Trophoblast cell (in vitro differentiated cells and primary cell): Measurements from ENCODE around the gene RAB6D.

ENCODE experiments used
- DNase-seq, 2 donors: peaks; one replicate each; pipeline ENCODE4 v3.0.0-alpha.2; 2016
- H2AFZ ChIP-seq: 2 replicates; pipeline ENCODE4 v1.6.1; 2013; ENCODE audit warnings: low read length, moderate library complexity, mild to moderate bottlenecking; ENCODE audit not compliant: insufficient read depth, poor library complexity
- H2AK5ac ChIP-seq: 2 replicates; pipeline ENCODE4 v1.6.1; 2013; ENCODE audit warnings: mild to moderate bottlenecking, low read length
- H2BK120ac ChIP-seq: 2 replicates; pipeline ENCODE4 v1.6.1; 2013; ENCODE audit warnings: low read length, mild to moderate bottlenecking, moderate library complexity; ENCODE audit not compliant: insufficient read depth, poor library complexity
- H2BK12ac ChIP-seq: 2 replicates; pipeline ENCODE4 v1.6.1; 2013; ENCODE audit warnings: mild to moderate bottlenecking, low read length, moderate library complexity
- H2BK5ac ChIP-seq: 2 replicates; pipeline ENCODE4 v1.6.1; 2013; ENCODE audit warnings: low read length, low read depth, moderate library complexity, mild to moderate bottlenecking; ENCODE audit not compliant: poor library complexity
- H3K14ac ChIP-seq: 2 replicates; pipeline ENCODE4 v1.6.1; 2013; ENCODE audit warnings: mild to moderate bottlenecking, low read length
- H3K18ac ChIP-seq: 2 replicates; pipeline ENCODE4 v1.6.1; 2013; ENCODE audit warnings: mild to moderate bottlenecking, low read length
- H3K23ac ChIP-seq: 2 replicates; pipeline ENCODE4 v1.6.1; 2013; ENCODE audit warnings: low read length
- H3K27ac ChIP-seq: 2 replicates; pipeline ENCODE4 v1.5.1; 2013; ENCODE audit warnings: low read depth, mild to moderate bottlenecking, inconsistent platforms, low read length, moderate library complexity
- H3K27me3 ChIP-seq: 2 replicates; pipeline ENCODE4 v1.6.1; 2013; ENCODE audit warnings: inconsistent platforms, mild to moderate bottlenecking, low read length, moderate library complexity; ENCODE audit not compliant: insufficient read depth
- H3K36me3 ChIP-seq, 2 experiments: 1 replicate in 1 of 2; 2 replicates in 1 of 2; pipeline ENCODE4 v1.6.1; 2013; ENCODE audit warnings: low read length in 2 of 2, mild to moderate bottlenecking in 2 of 2, moderate library complexity in 1 of 2; ENCODE audit not compliant: insufficient read depth in 2 of 2, control insufficient read depth in 1 of 2
- H3K4ac ChIP-seq: 2 replicates; pipeline ENCODE4 v1.6.1; 2013; ENCODE audit warnings: low read depth, mild to moderate bottlenecking, low read length, moderate library complexity
- H3K4me1 ChIP-seq, 2 experiments: 1 replicate in 1 of 2; 2 replicates in 1 of 2; pipeline ENCODE4 v1.6.1; 2013; ENCODE audit warnings: low read length in 2 of 2, mild to moderate bottlenecking in 2 of 2, moderate library complexity in 1 of 2; ENCODE audit not compliant: insufficient read depth in 2 of 2, control insufficient read depth in 1 of 2
- H3K4me2 ChIP-seq: 2 replicates; pipeline ENCODE4 v1.6.1; 2013; ENCODE audit warnings: inconsistent platforms, mild to moderate bottlenecking, low read length, moderate library complexity
- H3K4me3 ChIP-seq: 2 replicates; pipeline ENCODE4 v1.5.1; 2013; ENCODE audit warnings: mild to moderate bottlenecking, low read depth, low read length, inconsistent platforms
- H3K79me1 ChIP-seq: one replicate; pipeline ENCODE4 v1.6.1; 2013; ENCODE audit warnings: low read length
- H3K79me2 ChIP-seq: 2 replicates; pipeline ENCODE4 v1.6.1; 2013; ENCODE audit warnings: low read length, mild to moderate bottlenecking; ENCODE audit not compliant: control insufficient read depth, insufficient read depth, poor library complexity
- H3K9ac ChIP-seq: 2 replicates; pipeline ENCODE4 v1.6.1; 2013; ENCODE audit warnings: mild to moderate bottlenecking, low read length
- H3K9me3 ChIP-seq: 2 replicates; pipeline ENCODE4 v1.6.1; 2013; ENCODE audit warnings: low read depth, mild to moderate bottlenecking, control low read depth, inconsistent platforms, low read length; ENCODE audit not compliant: insufficient read depth
- H4K12ac ChIP-seq: 2 replicates; pipeline ENCODE4 v1.6.1; 2013; ENCODE audit warnings: low read depth, mild to moderate bottlenecking, low read length, moderate library complexity
- H4K8ac ChIP-seq: 2 replicates; pipeline ENCODE4 v1.6.1; 2013; ENCODE audit warnings: low read depth, mild to moderate bottlenecking, low read length, moderate library complexity
- H4K91ac ChIP-seq: one replicate; pipeline ENCODE4 v1.6.1; 2013; ENCODE audit warnings: low read depth, mild to moderate bottlenecking, low read length, moderate library complexity
- WGBS: extraction: QIAGEN DNeasy Blood & Tissue Kit; methylation state at CpG from one replicate; pipeline ENCODE4 v1.1.7; 2013; ENCODE audit warnings: missing lambda C conversion rate; ENCODE audit not compliant: insufficient read length, insufficient coverage; ENCODE audit errors: extremely low coverage; 5-methylcytosine and 5-hydroxymethylcytosine counted together

RAB6D gene

GRCh38 chr2:131408207-131408606 is 44.2 kb upstream of the RAB6D start:
- H4K91ac ChIP-seq = no peak overlapping the region
- H3K27ac ChIP-seq = no peak overlapping the region
- no peak for DNase-seq
- no peak overlapping the region for H3K23ac ChIP-seq
- no peak overlapping the region for H3K14ac ChIP-seq
- no peaks in the 10 kb centered on the region for H3K79me2 ChIP-seq
- no peak overlapping the region for H4K12ac ChIP-seq
- H3K4me1 ChIP-seq = no peaks in the 10 kb centered on the region
- no peak overlapping the region for H3K4me2 ChIP-seq
- H3K9ac ChIP-seq = no peak overlapping the region
- H3K4ac ChIP-seq = no peak overlapping the region
- no peak overlapping the region for H2BK120ac ChIP-seq
- no peak overlapping the region for H2BK12ac ChIP-seq
- no peaks in the 10 kb centered on the region for H3K79me1 ChIP-seq
- no peaks in the 10 kb centered on the region for H3K9me3 ChIP-seq
- H4K8ac ChIP-seq = no peak overlapping the region
- H2BK5ac ChIP-seq = no peak overlapping the region
- no peak overlapping the region for H3K18ac ChIP-seq
- no peak overlapping the region for H3K4me3 ChIP-seq
- no peak overlapping the region for H2AK5ac ChIP-seq
- no peaks in the 10 kb centered on the region for H3K36me3 ChIP-seq
- no peak overlapping the region for H2AFZ ChIP-seq
- H3K27me3 ChIP-seq = no peaks in the 10 kb centered on the region

GRCh38 chr2:131404753-131405152 is 40.8 kb upstream of the RAB6D start:
- no peak overlapping the region for H3K27ac ChIP-seq
- H2BK12ac ChIP-seq = no peak overlapping the region
- H3K23ac ChIP-seq = no peak overlapping the region
- no peak overlapping the region for H4K8ac ChIP-seq
- no peak for DNase-seq
- H4K91ac ChIP-seq = no peak overlapping the region
- no peak overlapping the region for H3K14ac ChIP-seq
- H3K9me3 ChIP-seq = no peaks in the 10 kb centered on the region
- no CpG with 5 or more reads among the region's 12 CpGs for WGBS
- H4K12ac ChIP-seq = no peak overlapping the region
- H3K4me2 ChIP-seq = no peak overlapping the region
- H2BK120ac ChIP-seq = no peak overlapping the region
- H3K79me2 ChIP-seq = no peaks in the 10 kb centered on the region
- H3K79me1 ChIP-seq = no peaks in the 10 kb centered on the region
- no peak overlapping the region for H3K9ac ChIP-seq
- H3K4ac ChIP-seq = no peak overlapping the region
- H2AK5ac ChIP-seq = no peak overlapping the region
- H3K27me3 ChIP-seq = no peaks in the 10 kb centered on the region
- no peaks in the 10 kb centered on the region for H3K4me1 ChIP-seq
- H3K36me3 ChIP-seq = no peaks in the 10 kb centered on the region
- no peak overlapping the region for H2BK5ac ChIP-seq
- H2AFZ ChIP-seq = no peak overlapping the region
- no peak overlapping the region for H3K4me3 ChIP-seq
- no peak overlapping the region for H3K18ac ChIP-seq

- H4K91ac ChIP-seq = no peak overlapping the region
- no peaks in the 10 kb centered on the region for H3K79me2 ChIP-seq
- H2BK120ac ChIP-seq = no peak overlapping the region
- H3K18ac ChIP-seq = no peak overlapping the region
- H3K9ac ChIP-seq = no peak overlapping the region
- H3K4me2 ChIP-seq = no peak overlapping the region
- H3K4me1 ChIP-seq = no peaks in the 10 kb centered on the region
- H2AK5ac ChIP-seq = no peak overlapping the region
- no peaks in the 10 kb centered on the region for H3K79me1 ChIP-seq
- DNase-seq = no peak
- no peak overlapping the region for H4K8ac ChIP-seq
- no peaks in the 10 kb centered on the region for H3K36me3 ChIP-seq
- no CpG with 5 or more reads among the region's 6 CpGs for WGBS
- no peaks in the 10 kb centered on the region for H3K27me3 ChIP-seq
- H4K12ac ChIP-seq = no peak overlapping the region
- H3K14ac ChIP-seq = no peak overlapping the region
- H3K9me3 ChIP-seq = no peaks in the 10 kb centered on the region
- H2BK5ac ChIP-seq = no peak overlapping the region
- no peak overlapping the region for H3K4ac ChIP-seq
- no peak overlapping the region for H3K4me3 ChIP-seq
- H2BK12ac ChIP-seq = no peak overlapping the region
- no peak overlapping the region for H3K27ac ChIP-seq
- no peak overlapping the region for H2AFZ ChIP-seq
- no peak overlapping the region for H3K23ac ChIP-seq
These were observed 38.5 kb upstream of the RAB6D start for GRCh38 chr2:131402320-131403039.

GRCh38 chr2:131400849-131401248 is 36.9 kb upstream of the RAB6D start:
- no peak overlapping the region for H4K91ac ChIP-seq
- no peak overlapping the region for H3K27ac ChIP-seq
- no peak overlapping the region for H4K8ac ChIP-seq
- no peak overlapping the region for H2AFZ ChIP-seq
- no peak overlapping the region for H3K4me3 ChIP-seq
- no peaks in the 10 kb centered on the region for H3K79me2 ChIP-seq
- no peak overlapping the region for H2BK5ac ChIP-seq
- H3K9me3 ChIP-seq = no peaks in the 10 kb centered on the region
- H3K4ac ChIP-seq = no peak overlapping the region
- no peak overlapping the region for H3K9ac ChIP-seq
- no peaks in the 10 kb centered on the region for H3K79me1 ChIP-seq
- H2AK5ac ChIP-seq = no peak overlapping the region
- no peak overlapping the region for H3K18ac ChIP-seq
- H4K12ac ChIP-seq = no peak overlapping the region
- DNase-seq = no peak
- H3K23ac ChIP-seq = no peak overlapping the region
- H3K4me2 ChIP-seq = no peak overlapping the region
- no peaks in the 10 kb centered on the region for H3K36me3 ChIP-seq
- no peaks in the 10 kb centered on the region for H3K4me1 ChIP-seq
- H2BK120ac ChIP-seq = no peak overlapping the region
- no peak overlapping the region for H2BK12ac ChIP-seq
- WGBS = no CpG with 5 or more reads among the region's 4 CpGs
- no peaks in the 10 kb centered on the region for H3K27me3 ChIP-seq
- no peak overlapping the region for H3K14ac ChIP-seq
